Astrocyte of the cerebellum (primary cell): Measurements from ENCODE around the gene WNK2.
A peak's percentile ranks its signal among the peaks of the same experiment; 100 is the strongest.

Source experiments
- DNase-seq: peaks from one replicate; pipeline ENCODE4 v3.0.0-alpha.2; 2011; ENCODE audit warnings: low read depth
- H3K4me3 ChIP-seq: 2 replicates; pipeline ENCODE4 v1.5.1; 2011; ENCODE audit warnings: mild to moderate bottlenecking, low read depth, low read length, moderate library complexity
- in situ Hi-C: cut with HindIII; loops from 2 replicates; pipeline ENCODE4 v1.10.0; 2017; ENCODE audit warnings: low sequenced_read_pairs
- TF ChIP-seq, protein P1 (sequence below): IDR thresholded peaks from 2 replicates; pipeline ENCODE4 v1.5.1; 2012; ENCODE audit warnings: low read length, low read depth, moderate library complexity, mild to moderate bottlenecking; ENCODE audit errors: missing control alignments

Gene WNK2

DNA sequence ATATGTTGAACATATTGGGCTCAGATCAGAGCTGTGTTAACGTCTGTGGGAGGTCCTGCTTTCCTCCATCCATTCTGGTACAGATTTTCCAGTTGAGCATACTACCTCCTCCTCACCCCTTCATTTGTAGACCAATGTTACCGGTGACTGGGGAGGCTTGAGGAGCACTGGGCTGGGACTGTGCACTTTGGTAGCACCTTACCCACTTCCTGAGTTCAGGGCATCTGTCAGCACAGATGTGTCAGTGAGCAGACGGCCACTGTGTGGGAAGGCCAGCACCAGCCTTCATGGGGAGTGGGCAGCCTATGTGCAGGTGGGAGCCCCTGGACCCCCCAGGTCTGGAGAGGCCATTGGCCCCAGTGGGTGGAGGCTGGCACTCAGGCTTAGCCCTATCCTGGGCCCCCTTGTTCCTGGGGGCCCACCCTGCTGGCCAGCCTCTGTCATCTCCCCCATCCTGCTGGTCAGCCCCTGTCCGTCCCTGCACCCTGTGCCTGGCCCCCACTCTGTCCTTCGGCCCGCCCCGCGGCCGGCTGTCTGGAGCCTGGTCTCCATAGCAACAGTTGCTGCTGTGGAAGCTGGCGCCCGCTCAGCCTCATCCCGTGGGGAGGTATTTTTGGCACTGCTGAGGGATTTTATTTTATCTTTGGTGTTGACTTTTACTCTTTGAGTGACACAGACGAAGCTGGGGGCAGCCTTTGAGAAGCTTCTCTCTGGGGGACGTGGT, 21.3 kb downstream of the WNK2 start:
- in situ Hi-C loops, result no loop called here
- TF ChIP-seq, protein P1, sequence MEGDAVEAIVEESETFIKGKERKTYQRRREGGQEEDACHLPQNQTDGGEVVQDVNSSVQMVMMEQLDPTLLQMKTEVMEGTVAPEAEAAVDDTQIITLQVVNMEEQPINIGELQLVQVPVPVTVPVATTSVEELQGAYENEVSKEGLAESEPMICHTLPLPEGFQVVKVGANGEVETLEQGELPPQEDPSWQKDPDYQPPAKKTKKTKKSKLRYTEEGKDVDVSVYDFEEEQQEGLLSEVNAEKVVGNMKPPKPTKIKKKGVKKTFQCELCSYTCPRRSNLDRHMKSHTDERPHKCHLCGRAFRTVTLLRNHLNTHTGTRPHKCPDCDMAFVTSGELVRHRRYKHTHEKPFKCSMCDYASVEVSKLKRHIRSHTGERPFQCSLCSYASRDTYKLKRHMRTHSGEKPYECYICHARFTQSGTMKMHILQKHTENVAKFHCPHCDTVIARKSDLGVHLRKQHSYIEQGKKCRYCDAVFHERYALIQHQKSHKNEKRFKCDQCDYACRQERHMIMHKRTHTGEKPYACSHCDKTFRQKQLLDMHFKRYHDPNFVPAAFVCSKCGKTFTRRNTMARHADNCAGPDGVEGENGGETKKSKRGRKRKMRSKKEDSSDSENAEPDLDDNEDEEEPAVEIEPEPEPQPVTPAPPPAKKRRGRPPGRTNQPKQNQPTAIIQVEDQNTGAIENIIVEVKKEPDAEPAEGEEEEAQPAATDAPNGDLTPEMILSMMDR, result no peak
- DNase-seq, result no peak
- no peak overlapping the region for H3K4me3 ChIP-seq

DNA sequence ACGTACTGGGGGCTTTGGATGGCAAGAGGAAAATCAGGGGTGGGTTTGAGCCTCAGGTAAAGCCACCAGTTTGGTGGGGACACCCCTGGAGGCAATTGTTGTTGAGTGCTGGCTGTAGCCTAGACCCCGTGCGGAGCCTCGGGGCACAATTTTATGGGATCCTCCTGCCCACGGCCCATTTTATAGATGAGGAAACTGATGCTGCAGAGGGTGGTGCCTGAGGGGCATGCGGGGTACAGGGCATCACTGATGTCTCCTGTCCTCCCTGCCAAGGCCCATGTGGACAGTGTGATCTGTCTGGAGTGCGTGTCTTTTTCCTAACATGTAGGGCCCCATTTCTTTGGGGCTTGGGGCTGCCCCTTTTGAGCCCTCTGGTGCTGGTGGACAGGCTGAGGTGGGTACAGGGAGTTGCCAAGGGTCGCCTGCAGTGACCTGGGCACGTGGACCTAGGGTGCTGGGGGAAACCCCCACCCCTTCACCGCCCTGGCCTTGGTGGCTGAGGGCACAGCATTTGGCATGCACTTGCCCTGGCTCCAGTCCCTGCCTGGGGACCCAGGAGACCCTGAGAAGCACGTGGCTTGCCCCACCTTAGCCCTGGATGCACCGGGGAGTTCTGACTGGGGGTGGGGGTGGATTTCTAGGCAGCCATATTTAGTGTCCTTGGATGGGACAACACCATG, 22.1 kb downstream of the WNK2 start:
- TF ChIP-seq, protein P1, result no peak
- no peak overlapping the region for H3K4me3 ChIP-seq
- no peak for DNase-seq
- in situ Hi-C loops, result no loop called here

DNA sequence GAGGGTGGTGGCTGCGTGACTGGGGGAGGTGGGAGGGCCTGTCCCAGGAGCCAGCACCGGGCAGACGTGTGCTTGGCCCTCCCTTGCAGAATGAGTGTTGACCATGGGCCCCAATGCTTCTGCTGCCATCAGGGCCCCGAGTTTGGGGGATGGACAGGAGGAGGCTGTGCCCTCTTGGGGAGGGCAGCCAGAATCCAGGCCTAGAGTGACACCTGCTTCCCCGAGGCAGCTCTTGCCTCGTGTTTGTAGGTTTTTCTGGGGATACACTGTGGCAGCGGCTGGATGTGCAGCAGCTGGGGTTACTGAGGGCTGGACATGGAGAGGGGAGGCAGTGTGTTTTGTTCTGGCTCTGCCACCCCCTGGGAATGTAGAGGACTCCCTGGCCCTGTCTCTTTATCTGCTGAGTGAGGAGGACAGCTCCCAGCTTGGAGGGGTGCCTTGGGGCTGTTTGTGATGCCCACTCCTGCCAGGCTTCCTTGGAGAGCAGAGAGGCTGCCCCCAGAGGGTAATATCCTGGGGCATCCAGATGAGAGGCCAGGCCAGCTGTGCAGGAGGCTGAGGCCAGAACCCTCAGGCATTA, 22.7 kb downstream of the WNK2 start:
- in situ Hi-C loops, result no loop called here
- TF ChIP-seq, protein P1, result no peak
- H3K4me3 ChIP-seq, result no peak overlapping the region
- no peak for DNase-seq

DNA sequence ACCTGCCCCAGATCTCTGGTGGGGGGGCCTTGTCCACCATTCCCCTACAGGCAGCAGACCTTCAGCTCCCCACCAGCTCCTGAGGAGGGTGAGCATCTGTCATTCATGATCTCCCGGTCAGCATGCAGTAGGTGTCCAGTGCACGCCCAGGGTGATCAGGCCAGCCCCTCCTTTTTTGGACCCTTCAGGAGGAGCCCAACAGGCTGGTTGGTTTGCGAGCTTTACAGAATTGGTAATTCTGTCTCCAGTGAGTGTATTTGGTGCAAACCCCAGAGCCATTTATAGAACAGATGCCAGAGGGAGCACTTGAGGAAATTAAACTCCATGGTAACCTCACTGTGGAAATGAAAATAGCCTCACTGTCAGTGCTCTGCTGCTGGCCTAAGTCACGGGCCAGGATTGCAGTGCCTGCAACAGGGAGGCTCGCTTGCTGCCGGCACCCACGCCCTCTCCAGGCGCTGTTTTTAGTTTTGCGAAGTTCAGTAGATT, 23.4 kb downstream of the WNK2 start:
- TF ChIP-seq, protein P1, result no peak
- no peak overlapping the region for H3K4me3 ChIP-seq
- in situ Hi-C loops, result no loop called here

DNA sequence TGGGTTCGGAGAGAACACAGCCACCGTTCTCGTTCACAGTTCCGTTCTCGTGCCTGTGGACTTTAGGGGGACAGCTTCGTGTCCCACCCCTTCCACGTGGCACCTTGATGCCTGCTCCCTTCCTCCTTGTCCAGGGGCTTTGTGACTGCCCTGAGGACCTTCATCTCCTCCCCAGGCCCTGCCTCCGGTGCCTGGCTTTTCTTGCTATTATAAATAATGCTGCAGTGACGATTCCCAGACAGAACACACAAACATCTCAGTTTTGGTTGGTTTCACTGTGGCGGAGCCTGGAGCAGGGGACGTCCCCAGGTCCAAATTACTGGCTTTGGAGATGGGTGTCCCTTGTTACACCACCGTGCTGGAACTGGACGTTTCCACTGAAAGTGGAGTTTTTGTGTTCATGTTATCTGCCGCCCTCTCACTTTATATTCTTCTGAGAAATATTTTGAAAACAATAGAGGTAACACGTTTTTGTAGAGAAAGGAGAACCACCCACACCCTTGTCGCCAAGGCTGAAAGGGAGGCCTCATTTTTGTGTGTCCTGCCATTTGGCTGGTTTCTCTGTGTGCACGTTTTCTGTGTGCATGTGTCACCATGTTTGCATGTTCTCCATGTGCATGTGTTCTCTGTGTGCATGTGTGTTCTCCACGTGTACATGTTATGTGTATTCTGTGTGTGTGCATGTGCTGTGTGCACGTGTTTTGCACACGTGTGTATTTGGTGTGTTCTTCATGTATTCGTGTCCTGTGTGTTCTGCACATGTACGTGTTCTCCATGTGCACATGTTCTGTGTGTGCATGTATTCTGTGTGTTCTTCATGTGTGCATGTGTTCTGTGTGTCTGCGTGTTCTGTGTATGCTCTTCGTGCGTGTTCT, 24.2 kb downstream of the WNK2 start:
- no peak overlapping the region for H3K4me3 ChIP-seq
- TF ChIP-seq, protein P1, result no peak
- no peak for DNase-seq
- in situ Hi-C loops, result no loop called here

More for the DNA sequence above, 23.4 kb downstream of the WNK2 start:
- DNase-seq, result peak; percentile 15

DNA sequence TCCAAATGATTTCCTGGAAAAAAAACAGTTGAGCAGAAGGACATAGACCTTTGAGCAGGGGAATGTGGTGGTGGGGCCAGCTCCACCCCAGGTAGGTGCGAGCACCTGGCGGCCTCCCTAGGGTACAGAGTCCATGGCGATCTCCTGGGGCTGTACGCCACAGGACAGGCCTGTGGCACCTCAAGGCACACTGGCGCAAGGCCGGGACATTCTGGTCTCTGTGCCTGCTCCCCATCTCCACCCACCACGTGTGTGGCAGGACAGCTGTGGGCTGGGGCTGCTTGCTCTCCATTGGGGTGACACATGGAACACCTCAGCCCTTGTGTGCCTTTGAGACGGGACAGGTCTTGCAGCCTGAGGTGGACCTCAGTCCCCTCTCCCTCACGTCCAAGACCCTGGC, 25.2 kb downstream of the WNK2 start:
- DNase-seq, result no peak
- in situ Hi-C loops, result no loop called here
- H3K4me3 ChIP-seq, result no peak overlapping the region
- TF ChIP-seq, protein P1, result no peak
